ENCODE measurements around the gene CNTN5.

GRCh38 chr11:99671808-99672409 is 651.2 kb downstream of the CNTN5 start:
- TF ChIP-seq CTCF (conservative IDR thresholded peaks at IDR 0.05 in 1 of 2, IDR thresholded peaks at IDR 0.05 in 1 of 2; ENCODE audit: low read depth in 1 of 2, low read length in 2 of 2) (no peak), EZH2 (IDR thresholded peaks at IDR 0.05; ENCODE audit: low read length, missing control alignments) (no peak)
